HG03442 (cell line): ENCODE measurements around the gene MACROD1.

ENCODE experiments used
- ATAC-seq: cut with Tn5 transposase; IDR thresholded peaks from one replicate; pipeline ENCODE4 v1.9.1; 2021; ENCODE audit warnings: mild to moderate bottlenecking, moderate library complexity; ENCODE audit not compliant: unreplicated experiment

The MACROD1 gene

DNA sequence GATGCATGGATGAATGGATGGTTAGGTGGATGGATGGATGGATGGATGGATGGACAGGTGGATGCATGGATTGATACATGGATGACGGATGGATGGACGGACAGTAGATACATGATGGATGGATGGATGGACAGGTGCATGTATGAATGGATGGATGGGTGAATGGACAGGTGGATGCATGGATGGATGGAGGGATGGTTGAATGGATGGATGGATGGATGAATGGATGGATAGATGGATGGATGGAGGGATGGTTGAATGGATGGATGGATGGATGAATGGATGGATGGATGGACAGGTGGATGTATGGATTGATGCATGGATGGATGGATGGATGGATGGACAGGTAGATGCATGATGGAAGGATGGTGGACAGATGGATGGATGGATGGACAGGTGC lies 51.7 kb downstream of the MACROD1 start:
- no peak for ATAC-seq

DNA sequence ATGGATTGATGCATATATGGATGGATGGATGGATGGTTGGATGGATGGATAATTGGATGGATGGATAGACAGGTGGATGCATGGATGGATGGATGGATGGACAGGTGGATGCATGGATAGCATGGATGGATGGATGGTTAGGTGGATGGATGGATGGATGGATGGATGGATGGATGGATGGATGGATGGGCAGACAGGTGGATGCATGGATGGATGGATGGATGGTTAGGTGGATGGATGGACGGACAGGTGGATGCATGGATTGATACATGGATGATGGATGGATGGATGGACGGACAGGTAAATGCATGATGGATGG lies 52.5 kb downstream of the MACROD1 start:
- ATAC-seq, result no peak

DNA sequence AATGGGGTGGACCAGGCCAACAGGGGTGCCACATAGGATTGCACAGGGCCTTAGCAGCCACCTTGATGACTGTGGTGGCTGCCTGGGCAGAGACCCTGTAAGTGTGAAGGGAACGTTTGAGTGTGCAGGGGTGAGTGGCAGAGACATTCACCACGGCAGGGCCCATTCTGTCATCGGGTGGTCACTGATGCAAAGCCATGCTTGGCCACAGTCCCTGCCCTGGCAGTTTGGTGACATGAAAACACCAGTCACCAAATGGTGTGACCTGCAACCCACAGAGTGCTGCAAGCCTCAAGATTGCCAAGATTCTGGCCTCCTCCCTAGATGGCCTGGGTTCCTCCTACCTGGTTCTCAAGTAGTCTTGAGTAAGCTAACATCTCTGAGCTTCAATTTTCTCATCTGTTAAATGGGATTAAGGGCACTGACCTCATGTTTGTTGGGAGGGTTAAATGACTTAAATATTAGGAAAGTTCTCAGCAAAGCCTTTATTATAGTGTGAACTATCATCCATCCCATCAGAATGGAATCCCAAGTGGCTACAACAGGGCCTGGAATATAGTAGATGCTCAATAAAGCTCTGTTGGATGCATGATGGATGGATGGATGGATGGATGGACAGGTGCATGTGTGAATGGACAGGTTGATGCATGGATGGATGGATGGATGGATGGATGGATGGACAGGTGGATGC lies 53.0 kb downstream of the MACROD1 start:
- ATAC-seq, result no peak

DNA sequence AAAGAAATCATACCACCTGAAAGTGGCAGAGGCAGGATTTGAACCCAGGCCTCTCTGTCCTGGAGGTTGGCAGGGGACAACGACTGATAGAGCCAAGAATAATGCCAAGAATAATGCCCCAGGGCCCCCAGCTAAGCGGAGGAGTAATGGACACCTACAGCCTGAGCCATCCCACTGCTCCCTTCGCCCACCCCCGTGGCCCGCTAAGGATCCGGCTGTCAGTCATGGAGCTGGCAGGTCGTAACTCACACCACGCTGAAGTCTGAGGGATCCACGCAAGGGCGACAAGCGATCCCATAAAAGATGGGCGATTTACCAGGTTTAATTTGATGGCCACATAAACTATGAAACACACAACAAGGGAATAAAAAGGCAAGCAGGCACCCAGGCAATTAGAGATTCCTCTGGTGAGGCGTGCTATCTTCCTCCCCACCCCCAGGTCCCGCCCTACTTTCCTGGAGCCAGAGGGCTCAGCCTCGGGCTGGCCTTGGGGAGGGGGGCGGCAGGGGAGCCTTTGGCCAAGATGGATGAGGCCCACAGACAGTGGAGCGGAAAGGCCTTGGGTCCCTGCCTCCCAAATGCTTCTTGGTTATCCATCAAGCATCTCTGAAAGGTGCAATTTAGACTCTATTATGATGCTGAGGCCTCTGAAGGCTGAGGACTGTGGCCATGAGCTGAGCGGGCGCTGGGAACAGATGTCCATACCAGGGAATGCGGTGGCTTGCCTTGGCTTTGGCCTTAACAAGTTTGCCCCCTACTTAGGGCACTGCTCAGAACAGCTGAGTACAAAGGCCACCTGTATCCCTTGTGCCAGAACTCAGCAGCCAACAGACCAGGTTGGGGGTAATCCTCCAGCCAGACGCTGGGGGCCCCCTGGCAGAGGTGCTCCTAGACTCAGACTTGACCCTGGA lies 55.2 kb downstream of the MACROD1 start:
- no peak for ATAC-seq

DNA sequence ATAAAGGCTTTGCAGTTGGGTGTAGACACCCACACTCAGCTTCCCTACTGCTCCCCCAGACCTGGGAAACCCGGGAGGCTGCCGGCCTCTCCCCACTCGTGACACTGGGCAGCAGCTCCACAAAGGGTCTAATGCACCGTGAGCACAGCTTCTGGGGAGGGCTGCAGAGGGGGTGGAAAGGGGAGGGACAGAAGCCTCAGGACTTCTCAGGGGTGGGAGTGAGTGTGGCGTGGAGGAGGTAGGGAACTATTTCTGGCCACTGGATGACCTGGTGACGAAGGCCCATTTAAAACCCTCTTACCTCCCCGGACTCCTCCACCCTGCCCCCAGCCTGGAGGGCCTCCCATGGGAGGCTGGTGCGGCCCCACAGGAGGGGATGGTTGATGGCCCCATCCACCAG lies 56.6 kb downstream of the MACROD1 start:
- no peak for ATAC-seq

DNA sequence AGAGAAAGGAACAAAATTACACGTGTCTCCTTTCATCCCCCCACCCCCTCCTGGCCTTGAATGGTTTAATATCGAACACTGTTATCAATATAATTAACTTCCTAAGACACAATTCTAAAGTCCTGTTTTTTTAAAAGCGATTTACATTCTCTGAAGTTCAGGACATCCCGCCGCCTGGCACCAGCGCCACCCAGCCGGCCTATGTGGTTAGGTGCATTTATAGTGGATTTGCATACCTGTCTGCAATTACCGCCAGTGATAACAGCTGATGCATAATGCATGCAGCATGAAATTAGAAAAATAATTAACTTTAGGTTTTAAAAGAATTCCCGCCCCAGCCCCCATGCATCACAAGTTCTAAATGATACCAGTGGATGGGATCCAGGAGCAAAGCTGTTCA lies 58.6 kb downstream of the MACROD1 start:
- no peak for ATAC-seq

DNA sequence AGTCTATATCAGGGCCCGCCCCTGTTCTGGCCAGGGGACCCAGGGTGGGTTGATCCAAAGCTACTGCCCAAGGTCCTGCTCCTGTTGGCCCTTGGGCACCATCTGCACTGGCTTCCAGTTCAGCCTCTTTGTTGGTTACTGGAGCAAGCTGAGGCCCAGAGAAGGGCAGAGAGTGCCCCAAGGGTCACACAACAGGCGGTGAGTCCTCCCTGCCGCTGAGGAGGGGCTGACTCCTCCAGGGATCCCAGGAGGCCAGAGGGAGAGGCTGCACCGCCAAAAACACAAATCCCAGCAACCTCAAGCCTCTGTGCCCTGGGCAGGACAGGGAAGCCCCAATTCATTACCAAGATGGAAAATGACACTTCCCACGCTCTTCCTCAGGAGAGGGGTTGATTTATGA lies 61.3 kb downstream of the MACROD1 start:
- ATAC-seq, result no peak

DNA sequence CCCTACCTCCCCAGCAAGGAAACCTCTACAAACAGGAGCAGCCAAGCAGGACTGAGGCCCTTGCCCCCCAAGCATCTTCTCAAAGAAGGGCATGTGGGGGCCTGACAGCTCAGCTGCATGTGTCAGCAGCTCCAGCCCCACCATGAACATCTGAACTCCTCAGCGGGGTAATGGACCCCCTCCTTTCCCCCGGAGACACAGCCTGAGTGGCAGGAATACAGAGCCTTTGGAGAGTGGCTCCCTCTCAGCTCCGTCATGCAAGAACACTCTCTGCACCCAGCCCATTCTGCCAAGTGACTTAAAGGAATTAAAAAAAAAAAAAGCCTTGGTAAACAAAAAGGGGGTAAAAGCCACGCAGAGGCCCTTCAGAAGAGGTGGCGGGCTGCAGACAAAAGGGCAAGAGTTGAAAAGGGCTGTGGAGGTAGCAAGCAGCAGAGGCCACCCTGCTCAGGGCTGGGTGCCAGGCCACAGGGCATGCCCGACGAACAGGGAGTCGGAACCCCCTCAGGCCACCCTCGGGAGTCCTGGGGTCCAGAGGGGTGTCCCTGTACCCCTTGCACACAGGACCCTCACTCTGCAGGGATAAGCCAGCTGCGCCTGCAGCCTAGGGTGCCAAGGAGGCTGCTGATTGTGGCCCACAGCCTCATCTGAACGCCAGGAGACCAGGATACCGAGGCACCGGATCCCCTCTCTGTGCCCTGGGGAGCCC lies 62.5 kb downstream of the MACROD1 start:
- no peak for ATAC-seq

DNA sequence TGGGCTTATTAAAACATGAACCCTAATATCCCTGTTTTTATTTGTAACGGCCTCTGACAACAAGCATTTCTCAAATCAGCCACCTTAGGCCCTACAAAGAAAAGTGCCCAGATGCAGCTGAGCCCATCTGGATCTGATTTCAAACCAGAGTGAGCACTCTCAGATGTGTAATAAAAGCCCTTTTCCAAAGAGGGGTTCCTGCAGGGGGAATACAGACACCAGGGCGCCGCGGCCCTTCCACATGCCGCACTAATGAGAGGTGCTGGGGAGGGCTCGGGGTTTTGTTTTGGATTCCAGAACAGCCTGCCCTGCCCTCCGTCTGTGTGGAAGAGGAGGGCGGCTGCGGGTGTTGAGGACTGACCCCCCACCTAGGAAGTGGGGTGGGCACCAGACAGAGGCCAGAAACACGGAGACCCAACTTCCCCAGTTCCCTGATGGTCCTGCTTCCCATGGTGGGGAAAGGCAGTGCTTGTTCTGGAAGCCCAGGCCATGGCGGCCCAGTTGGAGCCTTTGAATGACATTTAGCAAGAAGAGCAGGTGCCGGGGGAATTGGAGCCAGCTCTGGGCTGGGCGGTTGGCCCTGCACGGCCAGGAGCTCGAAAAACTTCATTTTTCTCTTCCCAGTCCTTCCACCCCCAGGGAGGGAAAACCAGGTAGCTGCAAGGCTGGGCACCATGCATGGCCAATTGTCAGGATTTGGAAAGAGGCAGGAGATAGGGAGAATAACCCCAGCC lies 63.7 kb downstream of the MACROD1 start:
- no peak for ATAC-seq

DNA sequence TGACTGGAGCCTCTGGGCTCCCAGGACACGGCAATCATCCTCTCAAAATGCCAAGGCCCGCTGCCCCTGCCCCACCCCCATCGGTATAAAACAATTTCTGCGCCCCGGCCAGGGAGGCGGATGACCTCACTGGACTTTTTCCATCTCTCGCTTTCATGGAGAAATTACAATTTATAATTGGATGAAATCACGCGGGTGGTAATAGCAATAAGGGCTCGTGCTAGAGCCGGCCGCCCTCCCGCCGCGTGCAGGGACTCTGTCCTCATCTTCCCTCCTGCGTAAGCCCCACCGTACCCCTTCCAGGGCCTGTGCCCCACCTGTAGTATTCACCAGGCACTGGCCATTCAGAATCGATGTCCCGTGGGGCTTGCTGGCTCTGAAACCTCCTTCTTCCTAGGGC lies 64.5 kb downstream of the MACROD1 start:
- ATAC-seq, result no peak

DNA sequence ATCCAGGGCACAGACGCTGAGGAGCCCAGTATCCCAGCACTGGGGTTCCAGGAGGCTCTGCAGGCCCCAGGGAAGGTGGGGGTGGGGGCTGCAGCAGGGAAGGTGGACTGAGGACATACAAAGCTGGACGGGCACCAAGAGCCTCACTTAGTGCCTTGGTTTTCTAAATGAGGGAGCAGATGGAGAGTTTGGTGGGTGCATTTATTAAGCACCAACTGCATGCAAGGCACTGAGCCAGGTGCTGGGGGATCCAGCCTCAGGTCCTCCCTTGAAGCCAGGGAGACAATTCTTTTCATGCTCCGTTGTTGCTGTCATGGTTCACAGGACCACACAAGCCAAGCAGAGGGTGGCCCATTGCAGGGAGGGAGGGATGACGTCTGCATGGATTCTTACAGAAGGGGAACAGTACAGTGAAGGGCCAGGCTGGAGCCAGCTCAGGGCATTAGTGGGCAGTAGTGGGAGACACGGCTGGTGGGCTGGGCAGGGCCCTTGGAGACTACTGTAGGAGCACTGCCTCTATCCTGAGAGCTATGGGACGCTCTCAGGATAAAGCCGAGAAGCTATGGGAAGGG lies 65.0 kb downstream of the MACROD1 start:
- ATAC-seq, result no peak

DNA sequence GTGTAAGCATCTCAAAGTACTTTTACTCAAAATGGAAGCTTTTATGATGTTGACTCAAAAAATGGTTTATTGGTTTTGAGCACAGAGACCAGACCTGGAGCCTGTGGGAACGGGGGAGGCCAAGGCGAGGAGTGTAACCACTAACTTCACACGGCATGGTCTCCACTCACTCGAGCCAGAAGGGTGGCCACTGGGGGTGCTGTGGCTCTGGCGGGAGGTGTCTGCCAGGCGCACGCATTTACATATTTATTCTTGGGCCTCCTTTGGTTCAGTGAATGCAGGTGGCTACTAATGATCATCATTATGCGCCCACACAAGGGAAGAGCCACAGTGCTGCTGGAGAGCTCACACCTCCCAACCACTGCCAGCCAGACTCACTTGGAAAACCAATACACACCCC lies 65.6 kb downstream of the MACROD1 start:
- ATAC-seq, result no peak

DNA sequence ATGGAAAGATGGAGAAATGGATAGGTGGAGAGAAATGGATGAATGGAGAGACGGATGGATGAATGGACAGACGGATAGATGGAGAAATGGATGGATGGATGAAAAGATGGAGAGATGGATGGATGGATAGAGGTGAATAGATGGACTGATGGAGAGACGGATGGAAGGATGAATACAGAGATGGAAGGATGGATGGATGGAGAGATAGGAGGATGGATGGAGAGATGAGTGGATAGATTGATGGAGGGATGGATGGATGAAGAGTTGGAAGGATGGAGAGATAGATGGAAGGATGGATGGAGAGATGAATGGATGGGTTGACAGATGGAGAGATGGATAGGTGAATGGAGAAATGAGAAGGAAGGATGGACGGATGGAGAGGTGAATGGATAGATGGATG lies 66.5 kb downstream of the MACROD1 start:
- no peak for ATAC-seq

DNA sequence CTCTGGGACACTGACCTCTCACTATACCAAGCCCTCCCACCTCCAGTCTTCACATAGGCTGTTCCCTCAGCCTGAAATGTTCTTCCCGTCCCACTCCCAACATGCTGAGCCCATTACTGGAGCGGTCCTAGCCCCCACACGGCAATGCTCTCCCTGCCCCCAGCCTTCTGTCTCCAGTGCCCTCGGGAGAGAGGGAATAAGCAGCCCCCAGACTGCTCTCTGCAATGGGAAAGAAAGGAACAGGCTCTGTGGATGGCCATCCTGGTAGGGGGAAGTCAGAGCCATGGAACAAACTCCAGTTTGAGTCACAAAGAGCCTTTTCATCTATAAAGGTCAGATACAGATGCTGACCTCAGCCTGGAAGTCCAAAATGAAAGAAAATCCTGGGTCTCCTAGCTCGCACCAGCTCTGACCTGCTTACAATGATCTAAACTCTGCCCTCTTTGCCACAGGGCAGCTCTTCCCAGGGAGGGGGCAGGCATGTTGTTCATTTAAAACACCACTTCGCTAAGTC lies 67.5 kb downstream of the MACROD1 start:
- no peak for ATAC-seq

DNA sequence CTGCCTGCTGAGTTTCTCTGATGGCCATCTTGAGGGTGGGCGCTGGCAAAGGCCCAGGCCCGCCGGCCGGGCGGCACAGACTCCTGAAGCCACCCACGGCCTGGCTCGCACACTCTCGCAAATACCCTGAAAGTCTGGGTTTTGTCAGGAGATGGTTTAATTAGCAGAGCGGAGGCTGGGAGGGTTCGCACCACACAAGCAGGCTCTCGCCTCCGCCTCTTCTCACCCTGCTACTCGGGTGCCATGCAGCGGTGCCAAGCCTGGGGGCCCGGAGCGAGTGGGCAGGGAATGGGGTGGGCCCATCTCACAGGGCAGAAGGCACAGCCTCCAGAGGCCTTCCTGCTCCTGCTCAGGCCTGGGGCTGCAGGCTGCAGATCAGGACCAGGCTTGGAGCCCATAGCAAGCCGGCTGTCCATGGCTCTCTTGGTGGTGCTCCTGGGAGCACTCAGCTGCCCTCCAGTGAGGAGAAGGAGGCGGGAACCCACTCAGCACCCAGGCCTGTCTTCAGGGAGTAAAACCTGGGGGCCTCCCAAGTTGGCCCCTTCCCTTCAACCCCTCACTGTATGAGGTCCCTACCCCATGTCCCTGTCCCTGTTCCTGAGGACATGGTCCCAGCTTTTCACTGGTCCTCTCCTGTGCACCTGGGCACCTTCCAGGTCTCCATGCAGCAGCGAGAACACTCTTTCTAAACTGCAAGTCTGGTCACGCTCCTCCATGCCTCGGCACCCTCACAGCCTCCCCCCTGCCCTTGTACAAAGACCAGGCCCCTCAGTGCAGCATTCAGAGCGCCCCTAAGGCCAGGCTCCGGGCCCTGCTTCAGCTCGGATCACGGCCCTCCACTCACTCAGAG lies 68.2 kb downstream of the MACROD1 start:
- no peak for ATAC-seq

DNA sequence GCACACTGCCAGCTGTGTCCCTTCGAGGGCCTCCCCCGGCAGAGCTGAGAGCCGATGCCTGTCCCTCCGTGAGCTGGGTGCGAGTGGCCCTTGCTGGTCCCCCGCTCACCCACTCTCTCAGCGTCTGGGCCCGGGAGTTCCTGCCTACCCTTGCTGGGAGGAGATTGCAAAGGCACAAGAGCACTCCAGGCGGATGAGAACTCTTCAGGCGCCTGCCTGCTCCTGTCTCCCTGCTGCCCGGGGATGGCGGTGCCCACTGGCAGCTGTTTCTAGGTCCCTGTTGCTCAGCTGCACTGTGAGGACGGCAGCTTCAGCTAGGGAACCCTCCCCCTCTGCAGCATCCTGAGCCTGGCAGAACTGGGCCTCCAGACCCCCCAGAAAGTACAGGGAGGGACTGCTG lies 69.1 kb downstream of the MACROD1 start:
- no peak for ATAC-seq

DNA sequence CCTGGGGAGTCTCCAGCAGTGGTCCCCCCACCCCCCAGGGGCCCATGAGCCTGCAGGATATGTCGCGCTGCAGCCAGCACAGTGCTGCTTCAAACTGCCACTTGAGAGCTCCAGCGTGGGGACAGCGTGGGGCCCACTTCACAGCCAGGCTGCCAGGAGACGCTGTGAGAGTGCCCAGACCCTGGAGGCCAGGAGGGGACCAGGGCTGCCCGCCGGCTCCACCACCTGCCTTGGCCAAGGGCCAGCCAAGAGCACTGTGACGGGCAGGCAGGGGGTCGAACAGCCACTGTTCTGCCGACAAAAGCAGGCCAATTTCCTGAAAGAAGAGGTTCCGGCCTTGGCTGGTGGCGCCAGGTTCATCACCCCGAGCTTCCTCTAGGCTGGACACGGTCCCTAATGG lies 70.0 kb downstream of the MACROD1 start:
- no peak for ATAC-seq

DNA sequence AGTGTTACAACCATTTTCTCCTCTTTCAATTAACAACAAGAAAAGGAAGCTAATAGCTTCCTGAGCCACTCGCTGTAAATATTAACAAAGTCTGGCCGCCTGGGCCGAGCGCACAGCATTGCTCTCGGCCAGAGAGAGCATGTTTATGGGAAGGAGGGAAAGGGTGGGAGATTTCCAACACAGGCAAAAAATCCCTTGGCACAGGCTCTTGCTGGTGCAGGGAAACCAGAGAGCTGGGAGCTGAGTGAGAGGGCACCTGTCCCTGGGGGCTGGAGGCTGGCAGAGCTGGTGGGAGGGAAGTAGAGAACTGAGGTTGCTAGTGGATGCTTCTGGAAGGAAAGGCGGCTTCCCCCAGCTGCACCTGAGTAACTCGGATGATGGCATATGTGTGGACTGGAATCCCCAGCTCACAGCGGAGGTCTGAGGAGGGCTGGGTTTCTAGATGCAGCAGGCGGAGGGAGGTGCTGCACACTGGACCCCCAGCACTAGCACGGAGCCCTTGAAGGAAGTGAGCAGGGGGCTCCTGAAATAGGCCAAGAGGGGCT lies 70.6 kb downstream of the MACROD1 start:
- ATAC-seq, result no peak

DNA sequence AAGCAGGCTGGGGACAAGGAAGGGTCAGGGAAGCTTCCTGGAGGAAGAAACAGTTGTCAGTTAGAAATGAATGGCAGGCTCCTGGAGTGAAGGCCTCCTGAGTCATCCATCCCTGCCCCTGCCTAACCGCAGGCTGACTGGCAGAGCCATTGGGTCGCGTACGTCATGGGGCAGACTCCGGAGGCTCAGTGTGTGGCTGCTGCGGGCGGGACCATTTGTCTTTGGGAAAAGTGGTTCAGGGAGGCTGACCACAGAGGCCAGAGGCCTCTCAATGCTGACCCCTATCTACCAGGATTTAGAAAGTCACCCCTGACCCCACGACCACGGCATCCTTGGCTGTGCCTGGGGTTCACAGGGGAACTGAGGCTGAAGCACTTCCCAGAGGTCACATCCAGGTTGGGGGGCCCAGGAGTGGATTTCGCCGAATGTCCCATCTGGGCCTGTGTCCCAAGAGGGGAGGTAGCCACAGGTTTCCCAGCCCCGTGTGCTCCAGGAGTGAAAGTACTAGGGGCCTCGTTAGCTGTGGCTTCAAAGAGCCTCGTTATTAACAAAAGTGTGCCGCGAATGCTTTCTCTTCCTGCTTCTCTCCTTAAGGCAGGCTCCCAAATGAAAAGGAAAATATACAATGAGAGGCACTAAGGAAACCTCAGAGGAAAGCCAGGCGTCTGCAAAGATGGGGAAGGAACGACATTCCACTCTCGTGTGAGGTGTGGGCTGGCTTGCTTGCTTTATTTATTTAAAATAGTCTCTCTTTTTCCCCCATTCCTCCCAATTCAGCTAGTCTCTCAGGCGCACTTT lies 71.3 kb downstream of the MACROD1 start:
- no peak for ATAC-seq
